SK-N-SH (cell line): ENCODE measurements around the gene IMMP1L. TPM values are rescaled to one million over a fixed set of nuclear protein-coding genes. Genes with fewer than 3 reads are reported as not detected.

Experiments used
- CTCF ChIA-PET: fragments of 300-600, 350-600 bp; formaldehyde crosslinking; extraction: SDS; loops from one replicate; lab custom pipeline; 2021; lab: Yijun Ruan, JAX
- POLR2A ChIA-PET: fragments of 350-600 bp; sonication (Branson Sonifier 250); formaldehyde crosslinking; extraction: SDS; loops from one replicate; lab custom pipeline; 2020; ENCODE audit warnings: antibody characterized with exemption, inconsistent platforms; lab: Yijun Ruan, JAX
- DNase-seq: peaks from one replicate; pipeline ENCODE4 v3.0.0; 2012
- H2AFZ ChIP-seq: fragments of 200-600 bp; sonication (generic); 2 replicates; pipeline ENCODE4 v1.8.1; 2016; ENCODE audit warnings: antibody characterized with exemption, mild to moderate bottlenecking, low read depth
- H3F3A ChIP-seq: fragments of 200-600 bp; sonication (generic); replicated peaks from 2 replicates; pipeline ENCODE3; 2016; ENCODE audit warnings: antibody characterized with exemption, mild to moderate bottlenecking; ENCODE audit not compliant: insufficient read depth
- H3K27ac ChIP-seq, 2 experiments: fragments of 200-500 bp in 1 of 2; fragments of 200-600 bp in 1 of 2; sonication (Bioruptor generic) in 1 of 2; sonication (generic), shearing (Covaris generic) in 1 of 2; 2 replicates each; pipeline versions ENCODE4 v1.5.1 to v1.6.1; 2014 to 2016; ENCODE audit warnings: low read depth in 2 of 2, inconsistent platforms in 1 of 2, low read length in 1 of 2, mild to moderate bottlenecking in 1 of 2, mixed read lengths in 1 of 2
- H3K27me3 ChIP-seq: fragments of 200-600 bp; sonication (generic), shearing (Covaris generic); 2 replicates; pipeline ENCODE4 v1.6.1; 2016; ENCODE audit warnings: mixed run types; ENCODE audit not compliant: insufficient read depth
- H3K36me3 ChIP-seq, 2 experiments: fragments of 200-500 bp in 1 of 2; fragments of 200-600 bp in 1 of 2; sonication (Bioruptor generic) in 1 of 2; sonication (generic) in 1 of 2; replicated peaks in 1 of 2; 2 replicates each; pipeline versions ENCODE3 to v1.5.1; 2014 to 2016; ENCODE audit warnings: low read length in 1 of 2, mild to moderate bottlenecking in 1 of 2; ENCODE audit not compliant: insufficient read depth in 2 of 2, control insufficient read depth in 1 of 2
- H3K4me1 ChIP-seq, 2 experiments: fragments of 200-500 bp in 1 of 2; fragments of 200-600 bp in 1 of 2; sonication (Bioruptor generic) in 1 of 2; sonication (generic), shearing (Covaris generic) in 1 of 2; 2 replicates each; pipeline versions ENCODE4 v1.5.1 to v1.6.1; 2014 to 2016; ENCODE audit warnings: low read depth in 1 of 2, low read length in 1 of 2, mixed run types in 1 of 2; ENCODE audit not compliant: insufficient read depth in 2 of 2, control insufficient read depth in 1 of 2
- H3K4me2 ChIP-seq: fragments of 200-600 bp; sonication (generic), shearing (Covaris generic); 2 replicates; pipeline ENCODE4 v1.6.1; 2017; ENCODE audit warnings: mixed run types
- H3K4me3 ChIP-seq, 2 experiments: fragments of 200-500 bp in 1 of 2; fragments of 200-600 bp in 1 of 2; sonication (Bioruptor generic) in 1 of 2; sonication (generic), shearing (Covaris generic) in 1 of 2; 2 replicates each; pipeline versions ENCODE4 v1.5.1 to v1.8.1; 2014 to 2016; ENCODE audit warnings: low read depth in 2 of 2, inconsistent platforms in 1 of 2, low read length in 1 of 2, mild to moderate bottlenecking in 1 of 2, mixed read lengths in 1 of 2, moderate library complexity in 1 of 2
- H3K79me2 ChIP-seq: fragments of 200-600 bp; sonication (generic); 2 replicates; pipeline ENCODE4 v1.8.1; 2017; ENCODE audit warnings: mild to moderate bottlenecking; ENCODE audit not compliant: insufficient read depth
- H3K9ac ChIP-seq: fragments of 200-600 bp; sonication (generic); 2 replicates; pipeline ENCODE4 v1.6.1; 2017; ENCODE audit warnings: mixed run types
- H3K9me2 ChIP-seq: fragments of 200-600 bp; sonication (generic); 2 replicates; pipeline ENCODE4 v1.6.1; 2017; ENCODE audit warnings: mixed run types
- H3K9me3 ChIP-seq: fragments of 200-600 bp; sonication (generic); 2 replicates; pipeline ENCODE4 v1.6.1; 2017; ENCODE audit warnings: mixed run types, mild to moderate bottlenecking, moderate library complexity
- H4K20me1 ChIP-seq: fragments of 200-600 bp; sonication (generic); 2 replicates; pipeline ENCODE4 v1.6.1; 2017; ENCODE audit warnings: mild to moderate bottlenecking, mixed run types; ENCODE audit not compliant: insufficient read depth
- CHD2 ChIP-seq: fragments of 150-350 bp; IDR thresholded peaks from 2 replicates; pipeline ENCODE4 v1.6.1; 2018; ENCODE audit warnings: low read length; ENCODE audit not compliant: partially characterized antibody
- CTCF ChIP-seq: fragments of 200-600 bp; sonication (generic); IDR thresholded peaks from 2 replicates; pipeline ENCODE4 v1.6.1; 2017; ENCODE audit warnings: antibody characterized with exemption, mild to moderate bottlenecking, moderate library complexity
- ELF1 ChIP-seq: IDR thresholded peaks from 2 replicates; pipeline ENCODE4 v1.4.0; 2012
- EP300 ChIP-seq, 2 experiments: IDR thresholded peaks; 2 replicates each; pipeline versions ENCODE4 v1.4.0 to v1.6.1; 2012; ENCODE audit warnings: borderline replicate concordance in 1 of 2, low read depth in 1 of 2, low read length in 1 of 2
- EZH2phosphoT487 ChIP-seq: fragments of 200-600 bp; sonication (generic); IDR thresholded peaks from 2 replicates; pipeline ENCODE4 v1.6.1; 2017; ENCODE audit warnings: low read depth, mixed run types, mild to moderate bottlenecking, antibody characterized with exemption, moderate library complexity, borderline replicate concordance
- FOSL2 ChIP-seq: IDR thresholded peaks from 2 replicates; pipeline ENCODE4 v1.4.0; 2012; ENCODE audit warnings: low read depth, mild to moderate bottlenecking, moderate library complexity, borderline replicate concordance
- FOXM1 ChIP-seq: IDR thresholded peaks from 2 replicates; pipeline ENCODE4 v1.4.0; 2012; ENCODE audit warnings: low read depth, mild to moderate bottlenecking
- GATA2 ChIP-seq: sonication (generic); formaldehyde crosslinking; IDR thresholded peaks from 2 replicates; pipeline ENCODE4 v1.5.0; 2020; ENCODE audit warnings: mild to moderate bottlenecking, missing genetic modification reagents
- JUND ChIP-seq: IDR thresholded peaks from 2 replicates; pipeline ENCODE4 v1.4.0; 2012
- MAX ChIP-seq: IDR thresholded peaks from 2 replicates; pipeline ENCODE4 v1.4.0; 2012; ENCODE audit warnings: low read depth
- NFIC ChIP-seq: IDR thresholded peaks from 2 replicates; pipeline ENCODE4 v1.4.0; 2012; ENCODE audit warnings: borderline replicate concordance
- RFX5 ChIP-seq: IDR thresholded peaks from 2 replicates; pipeline ENCODE4 v1.6.1; 2012; ENCODE audit warnings: mild to moderate bottlenecking, improper control_type of control experiment, low read length
- SIN3A ChIP-seq: IDR thresholded peaks from 2 replicates; pipeline ENCODE4 v1.6.1; 2012; ENCODE audit warnings: low read depth, mild to moderate bottlenecking, low read length, moderate library complexity, borderline replicate concordance
- TCF12 ChIP-seq: IDR thresholded peaks from 2 replicates; pipeline ENCODE4 v1.4.0; 2012
- USF1 ChIP-seq: IDR thresholded peaks from 2 replicates; pipeline ENCODE4 v1.4.0; 2012; ENCODE audit warnings: low read depth, borderline replicate concordance
- polyA plus RNA-seq, 3 experiments: library from polyadenylated mRNA; depleted of rRNA; stranded (reverse); fragments of >200 nt; gene quantifications; 2 replicates each; pipeline ENCODE4 v1.2.3, GENCODE V29; 2012

The IMMP1L gene
- polyA plus RNA-seq, 1 of the 3 experiments (the other 2 are of a cell fraction), result 40.9 TPM

- no peak for TF ChIP-seq RFX5
- TF ChIP-seq ELF1, result no peak
- TF ChIP-seq NFIC, result no peak
- no peak for TF ChIP-seq FOSL2
- TF ChIP-seq EZH2phosphoT487, result no peak
These were observed 31.7 kb downstream of the IMMP1L start (continued) for GRCh38 chr11:31477528-31478222.

GRCh38 chr11:31474083-31474482 lies 35.3 kb downstream of the IMMP1L start:
- Histone ChIP-seq H4K20me1 (no peaks in the 10 kb centered on the region), H3K4me1 (peaks cover 0 to 4% of the 10 kb centered on the region in 2 experiments; a peak in 3 of 4 replicates), H3K27ac (no peak overlapping the region), H3K4me3 (no peak overlapping the region), H3K9me2 (no peaks in the 10 kb centered on the region), H3K9me3 (no peaks in the 10 kb centered on the region), H3K79me2 (peaks cover 11% of the 10 kb centered on the region; the same call in 1 of the 2 replicates), H3K9ac (no peak overlapping the region), H2AFZ (no peak overlapping the region), H3K36me3 (no peaks in the 10 kb centered on the region), H3F3A (no peaks in the 10 kb centered on the region), H3K27me3 (no peaks in the 10 kb centered on the region), H3K4me2 (no peak overlapping the region)
- CTCF ChIA-PET, result no interaction called here
- TF ChIP-seq USF1 (no peak), RFX5 (no peak), MAX (no peak), JUND (no peak), SIN3A (no peak), FOXM1 (no peak), ELF1 (no peak), GATA2 (CRISPR knock-in tag) (no peak), EP300 (IDR thresholded peaks at IDR 0.05; ENCODE audit: borderline replicate concordance in 1 of 2, low read depth in 1 of 2, low read length in 1 of 2) (no peak), CTCF (no peak), TCF12 (no peak), CHD2 (no peak)
- DNase-seq, result no peak
- POLR2A ChIA-PET, result no interaction called here
